Bronchial smooth muscle cell (primary cell): ENCODE measurements around the gene RABGAP1L. TPM values are rescaled to one million over a fixed set of nuclear protein-coding genes. Genes with fewer than 3 reads are reported as not detected.

Experiments used
- total RNA-seq: library from RNA; depleted of rRNA; stranded (reverse); fragments of >200 nt; gene quantifications from 2 replicates; pipeline ENCODE4 v1.2.1, GENCODE V29; 2014

The RABGAP1L gene
- total RNA-seq: 34.6 and 35.1 TPM in 2 replicates

DNA sequence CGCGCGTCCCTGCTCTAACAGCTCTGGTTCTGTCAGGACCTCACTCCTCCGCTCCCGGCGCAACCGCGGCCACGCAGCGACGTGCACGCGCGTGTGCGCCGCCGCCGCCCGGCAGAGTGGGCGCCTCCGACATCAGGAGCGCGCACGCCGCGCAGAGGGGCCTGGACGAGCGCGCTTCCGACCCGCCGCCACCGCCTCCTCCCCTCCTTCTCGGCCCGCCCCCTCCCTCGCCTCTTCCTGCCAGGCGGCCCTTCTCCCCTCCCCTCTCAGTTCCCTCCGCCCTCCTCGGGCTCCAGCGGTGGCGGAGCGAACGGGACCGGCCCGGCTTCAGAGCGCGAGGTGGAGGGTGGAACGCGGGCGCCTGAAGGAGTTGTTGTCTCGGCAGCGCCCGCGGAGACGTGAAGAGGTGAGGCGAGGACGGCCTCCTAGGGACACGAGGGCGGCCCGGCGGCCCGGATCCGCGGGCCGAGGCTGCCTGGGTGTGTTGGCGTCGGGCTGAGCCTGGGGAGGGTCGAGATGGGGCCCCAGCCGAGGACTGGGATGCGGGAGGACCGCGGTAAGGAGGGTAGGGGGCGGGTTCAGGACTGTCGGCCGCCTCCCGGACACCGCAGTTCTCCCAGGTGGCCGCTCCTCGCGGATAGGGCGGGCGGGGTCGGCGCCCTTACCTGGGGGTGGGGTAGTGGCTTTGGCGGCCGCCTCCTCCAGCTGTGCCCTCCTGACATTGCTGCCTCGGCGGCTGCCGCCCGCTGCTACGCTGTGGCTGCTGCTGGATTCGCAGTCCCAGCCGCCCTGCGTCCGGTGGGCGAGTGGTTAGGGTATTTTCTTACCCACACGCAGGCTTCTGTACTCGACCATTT, at the start of gene RABGAP1L:
Gene RABGAP1L (plus strand): TSS at position 269 of the 857 bp plus-strand sequence.

DNA sequence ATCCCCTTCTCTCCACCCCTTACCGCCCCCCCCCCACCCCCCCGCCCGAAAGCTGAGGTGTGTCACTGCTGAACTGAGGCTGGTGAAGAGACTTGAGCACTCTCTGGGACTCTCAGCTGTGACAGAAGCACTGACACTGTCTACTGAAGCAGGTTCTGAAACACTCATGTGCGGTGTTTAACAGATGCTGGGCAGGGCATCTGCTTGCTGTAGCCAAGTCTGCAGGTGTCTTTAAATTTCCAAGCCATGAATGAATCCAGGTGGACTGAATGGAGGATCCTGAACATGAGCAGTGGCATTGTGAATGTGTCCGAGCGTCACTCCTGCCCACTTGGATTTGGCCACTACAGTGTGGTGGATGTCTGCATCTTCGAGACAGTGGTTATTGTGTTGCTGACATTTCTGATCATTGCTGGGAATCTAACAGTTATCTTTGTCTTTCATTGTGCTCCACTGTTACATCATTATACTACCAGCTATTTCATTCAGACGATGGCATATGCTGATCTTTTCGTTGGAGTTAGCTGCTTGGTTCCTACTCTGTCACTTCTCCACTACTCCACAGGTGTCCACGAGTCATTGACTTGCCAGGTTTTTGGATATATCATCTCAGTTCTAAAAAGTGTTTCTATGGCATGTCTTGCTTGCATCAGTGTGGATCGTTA, 288.7 kb downstream of the RABGAP1L start, which contains the start of gene GPR52:
Gene GPR52 (plus strand): TSS at position 99 of the 665 bp plus-strand sequence. CDS start 148 bp downstream, at position 247.

DNA sequence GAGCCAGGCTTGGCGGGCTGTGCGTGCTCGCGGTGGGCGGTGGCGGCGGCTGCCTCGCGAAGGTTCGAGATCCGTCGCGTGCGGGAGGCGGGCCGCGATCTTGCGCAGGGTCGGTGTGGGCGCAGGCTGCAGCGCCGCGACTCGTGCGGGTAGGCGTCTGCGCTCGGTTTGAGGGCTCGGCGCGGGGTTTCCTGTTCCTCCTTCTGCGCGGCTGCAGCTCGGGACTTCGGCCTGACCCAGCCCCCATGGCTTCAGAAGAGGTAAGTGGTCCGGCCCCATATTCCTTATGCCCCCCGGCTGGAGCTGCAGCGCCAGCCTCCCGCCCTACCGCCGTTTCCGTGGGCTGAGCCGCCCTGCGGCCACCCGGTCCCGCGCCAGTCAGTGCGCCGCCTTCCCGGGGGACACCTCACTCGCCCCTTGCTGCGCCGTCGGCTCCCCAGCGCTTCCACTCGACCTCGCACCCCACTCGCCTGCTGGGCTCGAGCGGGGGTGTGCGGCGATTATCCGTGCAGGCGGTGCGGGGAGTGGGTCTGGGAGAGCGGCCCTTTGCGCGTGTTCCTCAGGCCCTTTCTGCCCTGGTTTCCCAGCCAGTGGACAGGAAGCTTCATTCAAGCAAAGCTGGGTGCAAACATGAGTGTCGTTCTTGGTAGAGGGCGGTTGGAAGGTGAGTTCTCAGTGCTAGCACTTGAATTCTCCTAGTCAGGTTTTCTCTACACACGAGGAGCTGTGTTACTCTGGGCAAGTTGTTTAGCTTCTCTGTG, 840.8 kb downstream of the RABGAP1L start, which contains the start of gene CACYBP:
Gene CACYBP (plus strand): TSS at position 12 of the 761 bp plus-strand sequence. CDS start 234 bp downstream, at position 246.

DNA sequence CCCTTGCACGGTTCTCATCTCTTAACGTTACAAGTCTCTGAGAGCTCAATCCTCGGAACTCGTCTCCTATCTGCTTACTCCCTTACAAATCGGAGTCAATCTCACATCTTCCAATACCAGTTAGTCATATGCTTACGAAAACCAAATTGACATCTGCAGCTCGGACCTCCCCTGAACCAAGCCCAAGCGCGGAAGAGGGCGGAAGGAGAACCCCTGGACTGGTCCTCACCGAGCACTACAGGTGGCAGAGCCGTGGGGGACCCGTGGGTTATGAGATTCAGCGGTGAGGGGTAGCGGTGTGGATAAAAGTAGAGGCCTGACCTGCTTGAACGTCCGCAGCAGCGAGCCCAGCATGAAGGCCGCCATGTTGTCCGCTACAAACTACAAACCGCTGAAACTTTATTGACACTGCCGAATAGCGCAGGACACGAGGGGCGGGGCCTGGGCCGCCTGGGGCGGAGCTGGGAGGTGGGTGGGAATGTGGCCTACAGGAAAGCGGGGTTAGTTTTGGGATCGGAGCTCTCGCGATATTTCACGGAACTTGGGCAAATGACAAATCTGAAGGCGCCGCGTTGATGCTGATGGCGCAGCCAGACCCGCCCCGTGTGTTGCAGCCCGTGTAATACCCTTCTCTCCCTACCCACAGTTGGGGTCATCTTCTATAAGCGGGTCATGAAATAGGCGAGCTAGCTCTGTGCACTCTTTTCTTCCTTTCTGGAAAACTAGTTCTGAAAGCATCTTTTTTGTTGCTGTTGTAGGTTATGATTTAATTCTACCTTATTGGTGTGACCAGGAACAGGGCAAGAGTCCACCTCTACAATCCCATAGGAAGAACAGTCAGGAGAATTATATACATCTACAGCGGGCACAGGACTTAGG, 864.0 kb downstream of the RABGAP1L start, which contains the start of gene MRPS14:
Gene MRPS14 (minus strand): TSS at position 383 of the 879 bp plus-strand sequence. CDS start 17 bp downstream, at position 366.

Other genes starting within 250 kb of the RABGAP1L start
- gene SERPINC1, start 242.2 kb upstream of the RABGAP1L start, total RNA-seq: not detected in 2 replicates
- 13.9 and 15.7 TPM in 2 replicates for gene RC3H1, start 137.2 kb upstream of the RABGAP1L start, total RNA-seq